Putamen (tissue), 1 donor: Measurements from ENCODE around the gene STAT5B.

Experiments used
- DNase-seq: peaks from one replicate; pipeline ENCODE4 v3.0.0-alpha.2; 2016; ENCODE audit warnings: low spot score

The STAT5B gene

GRCh38 chr17:42179911-42180410 lies 96.2 kb downstream of the STAT5B start:
- no peak for DNase-seq

- DNase-seq, result no peak
Observed at GRCh38 chr17:42179335-42179734, 96.9 kb downstream of the STAT5B start.

GRCh38 chr17:42178817-42179216 lies 97.4 kb downstream of the STAT5B start:
- no peak for DNase-seq

GRCh38 chr17:42177684-42178083 lies 98.5 kb downstream of the STAT5B start:
- DNase-seq, result no peak

- DNase-seq, result peak; percentile 75
Observed at GRCh38 chr17:42174126-42174783, 101.9 kb downstream of the STAT5B start.

GRCh38 chr17:42171831-42172230 lies 104.4 kb downstream of the STAT5B start:
- DNase-seq, result peak; percentile 60

GRCh38 chr17:42169351-42169750 lies 106.8 kb downstream of the STAT5B start:
- DNase-seq, result no peak

- no peak for DNase-seq
Observed at GRCh38 chr17:42167807-42168206, 108.4 kb downstream of the STAT5B start.

GRCh38 chr17:42166196-42166763 lies 109.9 kb downstream of the STAT5B start:
- DNase-seq, result no peak

- DNase-seq, result no peak
Observed at GRCh38 chr17:42165751-42166150, 110.4 kb downstream of the STAT5B start.

GRCh38 chr17:42163696-42164407 lies 112.3 kb downstream of the STAT5B start:
- no peak for DNase-seq

- DNase-seq, result no peak
Observed at GRCh38 chr17:42163113-42163512, 113.1 kb downstream of the STAT5B start.

GRCh38 chr17:42160531-42160910 lies 115.7 kb downstream of the STAT5B start:
- DNase-seq, result no peak

- DNase-seq, result no peak
Observed at GRCh38 chr17:42159796-42160530, 116.2 kb downstream of the STAT5B start.

- no peak for DNase-seq
Observed at GRCh38 chr17:42155614-42156045, 120.6 kb downstream of the STAT5B start.

GRCh38 chr17:42153919-42154742 lies 122.1 kb downstream of the STAT5B start:
- DNase-seq, result no peak
